ENCODE results near the gene ARHGAP5. TPM values are rescaled to one million over a fixed set of nuclear protein-coding genes. Genes with fewer than 3 reads are reported as not detected.

The ARHGAP5 gene
- total and polyA plus RNA-seq, 9 of the 15 experiments (the other 6 are each of a cell fraction or from before 2014, with no cell fraction given), result 3.1 to 21.8 (median 12.1) TPM

- TF ChIP-seq DLX4 (CRISPR knock-in tag; IDR thresholded peaks at IDR 0.05), result no peak
- TF ChIP-seq ZNF644 (tag; IDR thresholded peaks at IDR 0.05; ENCODE audit: low read depth), result no peak
- TF ChIP-seq MAFF (IDR thresholded peaks at IDR 0.05; ENCODE audit: low read length), result no peak
- no peak for TF ChIP-seq ETS1 (conservative IDR thresholded peaks at IDR 0.05; ENCODE audit: control insufficient read depth, low read depth, low read length)
- no peak for TF ChIP-seq HDAC2 (IDR thresholded peaks at IDR 0.05)
- TF ChIP-seq LARP7 (IDR thresholded peaks at IDR 0.05), result no peak
- TF ChIP-seq ZBTB2 (IDR thresholded peaks at IDR 0.05), result no peak
- no peak for TF ChIP-seq ELF2 (CRISPR knock-in tag; IDR thresholded peaks at IDR 0.05)
These were observed 60.8 kb downstream of the ARHGAP5 start (continued) for GRCh38 chr14:32137892-32138291.

GRCh38 chr14:32142341-32142740 is 65.2 kb downstream of the ARHGAP5 start:
- Histone ChIP-seq H3K9me3 (replicated peaks; ENCODE audit: control insufficient read depth, insufficient read depth, low read depth, low read length) (no peaks in the 10 kb centered on the region), H3K36me3 (ENCODE audit: control insufficient read depth, insufficient read depth, low read length) (peaks cover 9% of the 10 kb centered on the region; the same call in 2 of the 3 replicates), H3K9ac (ENCODE audit: insufficient read depth in 1 of 2, low read depth in 2 of 2, low read length in 2 of 2) (no peak overlapping the region), H3K4me2 (ENCODE audit: insufficient read depth, low read length) (no peak overlapping the region), H2AFZ (ENCODE audit: low read depth, low read length) (no peak overlapping the region), H3K79me2 (ENCODE audit: control insufficient read depth, insufficient read depth, low read length) (peaks cover 3% of the 10 kb centered on the region; the same call in 1 of the 3 replicates), H3K4me3 (no peak overlapping the region), H3K27me3 (ENCODE audit: control insufficient read depth in 2 of 2, insufficient read depth in 2 of 2, low read length in 2 of 2) (no peaks in the 10 kb centered on the region), H3K9me1 (ENCODE audit: control insufficient read depth, insufficient read depth, low read length) (no peaks in the 10 kb centered on the region), H3K4me1 (replicated peaks in 1 of 2; ENCODE audit: control insufficient read depth in 2 of 2, insufficient read depth in 2 of 2, low read length in 2 of 2) (no peaks in the 10 kb centered on the region), H3K27ac (ENCODE audit: extremely low read depth, low read depth, low read length) (no peak overlapping the region), H4K20me1 (replicated peaks; ENCODE audit: control insufficient read depth, insufficient read depth, low read length) (no peaks in the 10 kb centered on the region)
- in situ Hi-C loops (cut with MboI) (no loop called here), intact Hi-C loops (cut with micrococcal nuclease) (no loop called here)
- no TSS peak for BruUV-seq (replicated peaks)
- WGBS (ENCODE audit: insufficient coverage, low coverage, missing lambda C conversion rate), result 100% methylated on average over 1 of the region's 1 CpG
- ChIA-PET CTCF (ENCODE audit: low intra/inter-chr PET ratio) (no interaction called here), POLR2A (no interaction called here)
- no peak for TF ChIP-seq TCF15 (CRISPR knock-in tag; IDR thresholded peaks at IDR 0.05)
- no peak for FAIRE-seq
- no peak for ATAC-seq
- no peak for DNase-seq (ENCODE audit: extremely low read depth in 1 of 4, low spot score in 3 of 4)

Data from K562 (cell line).